Measurements from ENCODE around the gene ABHD12B.
A peak's percentile ranks its signal among the peaks of the same experiment; 100 is the strongest.
"Not testable (repeated sequence)": the region's sequence is repeated elsewhere in the genome, so short reads cannot be mapped to it uniquely, and the experiment has no call there.

Gene ABHD12B

DNA sequence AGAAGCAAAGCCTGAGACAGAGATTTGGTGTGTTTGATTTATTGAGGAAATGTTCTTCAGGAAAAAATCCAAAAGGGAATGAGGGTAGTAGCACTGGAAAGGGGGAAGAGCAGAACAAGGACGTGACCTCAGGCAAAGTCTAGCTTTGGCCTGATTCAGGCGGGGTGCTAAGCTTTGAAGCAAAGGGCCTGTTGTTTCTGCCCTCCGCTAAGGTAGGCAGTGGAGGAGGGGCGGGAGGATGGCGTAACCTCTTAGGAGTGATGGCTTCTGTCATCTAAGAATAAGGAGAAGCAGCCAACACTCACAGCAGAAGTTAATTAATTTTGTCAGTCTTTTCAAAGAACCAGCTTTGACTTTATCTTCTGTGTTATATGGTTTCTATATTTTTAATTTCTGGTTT lies 20.4 kb downstream of the ABHD12B start:
- TF ChIP-seq, protein P1, sequence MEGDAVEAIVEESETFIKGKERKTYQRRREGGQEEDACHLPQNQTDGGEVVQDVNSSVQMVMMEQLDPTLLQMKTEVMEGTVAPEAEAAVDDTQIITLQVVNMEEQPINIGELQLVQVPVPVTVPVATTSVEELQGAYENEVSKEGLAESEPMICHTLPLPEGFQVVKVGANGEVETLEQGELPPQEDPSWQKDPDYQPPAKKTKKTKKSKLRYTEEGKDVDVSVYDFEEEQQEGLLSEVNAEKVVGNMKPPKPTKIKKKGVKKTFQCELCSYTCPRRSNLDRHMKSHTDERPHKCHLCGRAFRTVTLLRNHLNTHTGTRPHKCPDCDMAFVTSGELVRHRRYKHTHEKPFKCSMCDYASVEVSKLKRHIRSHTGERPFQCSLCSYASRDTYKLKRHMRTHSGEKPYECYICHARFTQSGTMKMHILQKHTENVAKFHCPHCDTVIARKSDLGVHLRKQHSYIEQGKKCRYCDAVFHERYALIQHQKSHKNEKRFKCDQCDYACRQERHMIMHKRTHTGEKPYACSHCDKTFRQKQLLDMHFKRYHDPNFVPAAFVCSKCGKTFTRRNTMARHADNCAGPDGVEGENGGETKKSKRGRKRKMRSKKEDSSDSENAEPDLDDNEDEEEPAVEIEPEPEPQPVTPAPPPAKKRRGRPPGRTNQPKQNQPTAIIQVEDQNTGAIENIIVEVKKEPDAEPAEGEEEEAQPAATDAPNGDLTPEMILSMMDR (IDR thresholded peaks at IDR 0.05; ENCODE audit: insufficient read depth, low read length): no peak
- TF ChIP-seq REST (IDR thresholded peaks at IDR 0.05; ENCODE audit: insufficient replicate concordance, low read depth) (no peak), GABPA (IDR thresholded peaks at IDR 0.05; ENCODE audit: low read depth) (no peak), SPI1 (IDR thresholded peaks at IDR 0.05; ENCODE audit: borderline replicate concordance, low read depth) (no peak), POLR2AphosphoS5 (IDR thresholded peaks at IDR 0.05; ENCODE audit: low read depth) (no peak)

DNA sequence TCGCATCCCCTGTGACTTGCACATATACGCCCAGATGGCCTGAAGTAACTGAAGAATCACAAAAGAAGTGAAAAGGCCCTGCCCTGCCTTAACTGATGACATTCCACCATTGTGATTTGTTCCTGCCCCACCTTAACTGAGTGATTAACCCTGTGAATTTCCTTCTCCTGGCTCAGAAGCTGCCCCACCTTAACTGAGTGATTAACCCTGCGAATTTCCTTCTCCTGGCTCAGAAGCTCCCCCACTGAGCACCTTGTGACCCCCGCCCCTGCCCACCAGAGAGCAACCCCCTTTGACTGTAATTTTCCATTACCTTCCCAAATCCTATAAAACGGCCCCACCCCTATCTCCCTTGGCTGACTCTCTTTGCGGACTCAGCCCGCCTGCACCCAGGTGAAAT lies 24.6 kb downstream of the ABHD12B start:
- H3K27me3 ChIP-seq (ENCODE audit: insufficient read depth, poor library complexity, severe bottlenecking); H3K27ac ChIP-seq (replicated peaks); DNase-seq (ENCODE audit: low read depth in 1 of 2, low spot score in 1 of 2); H3K4me3 ChIP-seq (replicated peaks; ENCODE audit: insufficient read depth, low read length): not testable (repeated sequence)

More for the DNA sequence above, 20.4 kb downstream of the ABHD12B start:
- H3K4me3 ChIP-seq (replicated peaks; ENCODE audit: insufficient read depth, low read length): no peak overlapping the region
- no peak overlapping the region for H3K27ac ChIP-seq (replicated peaks)
- no peaks in the 10 kb centered on the region for H3K27me3 ChIP-seq (ENCODE audit: insufficient read depth, poor library complexity, severe bottlenecking)
- peak in 1 of 2 experiments; percentile 35 for DNase-seq (ENCODE audit: low read depth in 1 of 2, low spot score in 1 of 2)

DNA sequence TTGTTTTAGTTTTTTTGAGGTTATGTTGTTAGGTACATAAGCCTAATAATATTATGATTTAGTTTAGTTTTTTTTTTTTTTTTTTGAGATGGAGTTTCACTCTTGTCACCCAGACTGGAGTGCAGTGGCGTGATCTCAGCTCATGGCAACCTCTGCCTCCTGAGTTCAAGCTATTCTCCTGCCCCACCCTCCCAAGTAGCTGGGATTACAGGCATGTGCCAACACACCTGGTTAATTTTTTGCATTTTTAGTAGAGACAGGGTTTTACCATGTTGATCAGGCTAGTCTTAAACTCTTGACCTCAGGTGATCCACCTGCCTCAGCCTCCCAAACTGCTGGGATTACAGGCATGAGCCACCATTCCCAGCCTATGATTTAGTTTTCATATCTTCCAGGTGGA lies 25.2 kb downstream of the ABHD12B start:
- H3K27ac ChIP-seq (replicated peaks); DNase-seq (ENCODE audit: low read depth in 1 of 2, low spot score in 1 of 2): not testable (repeated sequence)

DNA sequence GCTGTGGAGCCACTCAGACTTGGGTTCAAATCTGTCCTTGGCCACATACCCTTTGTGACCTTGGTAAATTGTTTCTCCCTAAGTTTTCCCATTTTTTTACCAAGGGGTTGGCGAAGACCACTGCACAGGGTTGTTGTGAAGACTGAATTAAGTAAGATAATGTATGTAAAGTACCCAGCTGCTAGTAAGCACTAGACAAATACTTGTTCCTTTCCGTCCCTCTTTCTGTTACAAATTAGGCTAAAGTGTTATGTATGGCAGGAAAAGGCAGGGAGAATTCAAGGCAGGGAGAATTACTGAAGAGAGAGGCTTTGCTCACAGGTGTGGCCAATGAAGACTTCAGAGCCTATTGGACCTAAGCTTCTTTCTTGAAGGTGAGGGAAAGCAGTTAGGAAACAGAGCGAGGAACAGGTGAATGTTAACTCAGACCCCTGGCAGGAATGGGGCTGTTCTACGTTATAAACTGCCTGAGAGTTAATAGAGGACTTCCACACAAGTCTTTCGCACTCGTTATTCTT lies 25.9 kb downstream of the ABHD12B start:
- Histone ChIP-seq H3K4me3 (replicated peaks; ENCODE audit: insufficient read depth, low read length) (no peak overlapping the region), H3K27ac (replicated peaks) (no peak overlapping the region), H3K27me3 (ENCODE audit: insufficient read depth, poor library complexity, severe bottlenecking) (no peaks in the 10 kb centered on the region)
- TF ChIP-seq POLR2AphosphoS5 (IDR thresholded peaks at IDR 0.05; ENCODE audit: low read depth) (no peak), GABPA (IDR thresholded peaks at IDR 0.05; ENCODE audit: low read depth) (no peak), SPI1 (IDR thresholded peaks at IDR 0.05; ENCODE audit: borderline replicate concordance, low read depth) (no peak), REST (IDR thresholded peaks at IDR 0.05; ENCODE audit: insufficient replicate concordance, low read depth) (no peak)
- TF ChIP-seq, protein P1 (IDR thresholded peaks at IDR 0.05; ENCODE audit: insufficient read depth, low read length): no peak
- no peak for DNase-seq (ENCODE audit: low read depth in 1 of 2, low spot score in 1 of 2)

More for the DNA sequence above, 25.2 kb downstream of the ABHD12B start:
- H3K4me3 ChIP-seq (replicated peaks; ENCODE audit: insufficient read depth, low read length); H3K27me3 ChIP-seq (ENCODE audit: insufficient read depth, poor library complexity, severe bottlenecking): not testable (repeated sequence)

- DNase-seq (ENCODE audit: low read depth in 1 of 2, low spot score in 1 of 2): no peak
- Histone ChIP-seq H3K27ac (replicated peaks) (no peak overlapping the region), H3K4me3 (replicated peaks; ENCODE audit: insufficient read depth, low read length) (no peak overlapping the region), H3K27me3 (ENCODE audit: insufficient read depth, poor library complexity, severe bottlenecking) (no peaks in the 10 kb centered on the region)
- no peak for TF ChIP-seq SPI1 (IDR thresholded peaks at IDR 0.05; ENCODE audit: borderline replicate concordance, low read depth)
- TF ChIP-seq REST (IDR thresholded peaks at IDR 0.05; ENCODE audit: insufficient replicate concordance, low read depth): no peak
- TF ChIP-seq, protein P1 (IDR thresholded peaks at IDR 0.05; ENCODE audit: insufficient read depth, low read length): no peak
- TF ChIP-seq POLR2AphosphoS5 (IDR thresholded peaks at IDR 0.05; ENCODE audit: low read depth): no peak
- TF ChIP-seq GABPA (IDR thresholded peaks at IDR 0.05; ENCODE audit: low read depth): no peak
These were observed 29.5 kb downstream of the ABHD12B start for GRCh38 chr14:50901361-50901760.

All from HL-60 (cell line).